Central memory CD4-positive, alpha-beta T cell (primary cell): ENCODE results near the gene PRKAG1.
A peak's percentile ranks its signal among the peaks of the same experiment; 100 is the strongest.

Experiments
- DNase-seq: peaks from one replicate; pipeline ENCODE4 v3.0.0; 2022

The PRKAG1 gene

DNA sequence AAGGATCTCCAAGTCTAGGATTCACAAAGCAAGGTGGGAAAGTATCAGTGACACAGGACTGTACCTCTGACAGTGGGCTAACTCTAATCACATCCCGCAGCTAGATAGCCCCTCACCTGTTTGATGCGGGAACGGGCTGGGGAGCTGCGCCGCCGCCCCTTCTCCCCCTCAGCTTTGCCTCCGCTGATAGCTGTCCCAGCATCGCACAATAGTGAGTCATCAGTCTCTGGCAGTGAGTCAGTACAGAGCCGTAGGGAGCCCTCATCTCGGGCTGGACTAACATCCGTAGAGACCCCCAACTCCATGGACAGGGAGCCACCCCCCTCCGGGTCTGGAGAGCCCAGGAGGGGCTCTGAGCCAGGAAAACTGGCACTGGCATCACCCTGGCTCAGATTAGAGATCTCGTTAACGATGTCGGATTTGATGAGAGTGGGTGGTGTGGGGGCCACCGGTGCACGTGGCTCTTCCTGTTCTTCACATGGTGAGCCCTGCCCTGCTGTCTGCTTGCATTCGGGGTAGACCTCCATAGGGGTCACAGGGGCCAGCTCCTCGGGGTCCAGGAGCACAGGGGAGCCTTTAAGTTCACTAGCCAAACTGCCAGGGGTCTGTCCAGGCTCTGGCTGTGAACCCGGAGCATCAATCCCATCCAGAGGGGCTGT, 31.1 kb upstream of the PRKAG1 start:
- no peak for DNase-seq

DNA sequence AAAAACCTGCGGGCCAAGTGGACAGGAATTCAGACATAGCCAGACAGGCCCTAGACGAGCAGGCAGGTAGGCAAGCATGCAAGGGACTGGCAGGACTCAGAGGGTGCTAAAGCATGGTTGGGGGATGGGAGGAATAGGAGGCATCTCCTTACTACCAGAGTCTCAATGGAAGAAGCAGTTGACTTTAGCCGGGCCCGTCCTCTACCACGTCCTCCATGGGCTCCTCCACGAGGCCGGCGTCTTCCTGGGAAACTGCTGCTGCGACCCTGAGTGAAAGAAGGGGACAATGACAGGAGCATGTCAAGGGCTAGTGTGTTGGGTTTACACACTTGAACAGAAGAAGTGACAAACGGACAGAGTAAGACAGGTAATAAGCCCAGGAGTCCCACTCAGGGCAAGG, 30.4 kb upstream of the PRKAG1 start:
- no peak for DNase-seq

GRCh38 chr12:49046129-49046895, 27.7 kb upstream of the PRKAG1 start:
- no peak for DNase-seq

- DNase-seq = no peak
These were observed 26.1 kb upstream of the PRKAG1 start for GRCh38 chr12:49044660-49045059.

DNA sequence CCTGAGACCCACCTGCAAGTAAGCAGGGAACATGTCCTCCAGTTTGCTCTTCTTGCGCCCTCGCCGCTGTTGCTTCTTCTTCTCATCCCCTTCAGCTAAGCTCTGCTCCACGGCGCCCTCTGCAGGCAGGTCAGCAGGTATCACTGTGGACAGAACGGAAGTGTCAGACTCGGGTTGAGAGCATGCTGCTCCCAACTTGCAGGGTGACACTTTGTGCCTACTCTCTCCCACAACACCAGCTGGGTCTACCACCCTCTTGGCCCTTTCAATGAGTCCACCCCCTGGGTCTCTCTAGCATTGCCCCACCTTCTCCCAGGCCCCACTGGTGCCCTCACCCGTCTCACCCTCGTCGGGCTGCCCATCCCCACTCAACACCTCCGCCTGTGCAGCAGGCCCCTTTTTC, 25.3 kb upstream of the PRKAG1 start:
- peak; percentile 74 for DNase-seq

DNA sequence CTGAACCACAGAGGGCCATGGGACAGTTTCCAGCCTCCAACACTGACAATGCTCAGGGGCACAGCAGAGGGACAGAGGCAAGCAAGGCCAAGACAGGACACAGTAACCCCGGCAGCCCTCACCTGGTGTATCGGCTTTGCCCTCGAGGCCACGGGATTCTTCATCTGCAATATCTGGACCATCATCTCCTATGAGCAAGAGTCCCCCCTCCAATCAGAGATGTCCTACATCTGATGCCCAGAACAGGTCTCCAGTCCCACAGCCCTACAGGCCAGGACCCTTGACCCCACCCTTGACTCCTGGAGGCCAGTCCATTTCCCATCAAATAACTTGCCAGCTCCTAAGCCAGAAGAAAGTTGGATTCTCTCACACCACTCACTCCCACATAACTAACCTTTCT, 24.7 kb upstream of the PRKAG1 start:
- DNase-seq = no peak

- no peak for DNase-seq
These were observed 23.4 kb upstream of the PRKAG1 start for GRCh38 chr12:49041881-49042484.

- DNase-seq = no peak
These were observed 22.7 kb upstream of the PRKAG1 start for GRCh38 chr12:49041036-49041880.

GRCh38 chr12:49040364-49040855, 21.8 kb upstream of the PRKAG1 start:
- DNase-seq = no peak

DNA sequence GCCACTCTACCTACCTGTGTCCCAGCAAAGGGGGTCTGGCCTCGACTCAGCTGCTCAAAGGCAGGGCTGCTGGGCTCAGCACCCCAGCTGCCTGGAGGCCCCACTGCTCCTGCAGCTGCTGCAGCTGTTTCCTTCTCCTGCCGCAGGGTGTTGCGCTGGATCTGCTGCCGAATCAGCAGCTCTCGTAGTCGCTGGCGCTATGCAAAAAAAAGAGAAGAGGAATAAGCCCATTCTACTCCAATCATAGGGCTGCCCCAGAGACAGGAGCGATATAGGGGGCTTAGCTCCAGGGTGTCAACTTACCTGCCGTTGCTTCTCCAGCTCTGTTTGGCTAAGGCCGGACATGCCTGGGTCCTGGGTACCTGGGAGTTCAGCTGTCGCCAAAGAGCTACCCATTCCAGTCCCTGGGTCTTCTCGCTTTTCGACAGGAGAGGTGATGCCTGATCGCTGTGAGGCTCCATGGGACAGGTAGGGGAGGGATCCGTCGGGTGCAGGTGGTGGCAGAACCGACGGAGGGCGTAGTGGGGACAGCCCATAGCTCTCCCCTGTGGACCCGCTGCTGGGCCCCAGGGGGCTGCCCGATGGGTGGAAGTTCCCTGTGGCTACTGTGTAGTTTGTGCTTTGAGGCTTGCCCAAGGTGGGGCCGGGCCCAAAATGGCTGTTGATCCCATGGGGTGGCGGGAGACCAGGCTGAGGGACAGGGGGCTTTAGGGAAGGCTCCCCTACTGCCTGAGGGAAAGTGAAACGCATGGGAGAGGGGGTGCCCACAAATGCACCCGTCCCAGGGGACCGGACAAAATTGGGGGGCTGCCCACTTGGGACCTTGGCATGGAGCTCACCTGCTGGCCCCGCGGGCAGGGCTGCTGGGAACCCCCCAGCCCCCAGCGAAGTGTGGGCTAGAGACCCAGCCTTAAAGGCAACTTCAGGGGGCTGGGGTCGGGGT, 21.1 kb upstream of the PRKAG1 start:
- DNase-seq = no peak

DNA sequence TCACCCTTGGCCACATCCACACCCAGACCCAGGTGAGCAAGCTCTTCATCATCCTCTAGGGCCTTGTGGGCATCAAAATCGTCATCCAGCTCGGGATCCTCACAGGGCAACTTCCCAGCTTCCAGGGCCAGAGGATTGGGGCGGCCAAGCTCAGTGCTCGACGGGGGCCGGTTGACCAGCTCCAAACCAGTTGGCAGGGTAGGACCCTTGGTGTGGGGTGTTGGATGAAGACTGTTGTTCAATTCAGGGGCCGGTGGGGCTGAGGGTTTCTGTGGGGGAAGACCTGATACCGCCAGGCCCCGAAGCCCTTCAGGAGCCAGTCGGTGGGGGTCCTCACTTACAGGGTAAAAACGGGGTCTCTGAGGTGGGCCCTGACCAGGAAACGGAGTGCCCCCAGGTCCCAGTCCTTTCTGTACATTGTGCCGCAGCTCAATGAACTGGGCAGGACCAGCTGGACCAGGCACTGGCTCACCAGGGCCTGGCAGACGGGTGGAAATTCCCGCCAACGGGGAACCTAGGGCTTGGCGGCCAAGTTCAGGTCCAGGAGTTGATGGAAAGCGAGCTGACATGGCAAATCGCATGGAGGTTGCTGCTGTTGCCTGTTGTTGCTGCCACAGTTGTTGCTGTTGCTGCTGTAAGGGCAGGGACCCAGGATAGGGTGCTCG, 19.8 kb upstream of the PRKAG1 start:
- DNase-seq = no peak

DNA sequence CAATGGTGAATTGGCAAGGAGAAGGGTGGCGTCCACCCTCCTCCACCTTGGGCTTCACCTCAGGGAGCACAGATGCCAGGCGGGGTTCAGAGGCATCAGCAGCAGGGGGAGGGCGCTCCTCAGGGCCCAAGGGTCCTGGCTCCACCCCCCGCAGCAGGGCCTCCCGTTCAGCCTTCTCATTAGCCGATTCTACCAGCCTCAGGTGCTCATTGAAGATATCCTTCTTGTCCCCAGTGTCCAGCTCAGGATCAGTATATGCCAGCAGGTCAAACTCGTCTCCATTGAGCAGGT, 19.3 kb upstream of the PRKAG1 start:
- DNase-seq = no peak

DNA sequence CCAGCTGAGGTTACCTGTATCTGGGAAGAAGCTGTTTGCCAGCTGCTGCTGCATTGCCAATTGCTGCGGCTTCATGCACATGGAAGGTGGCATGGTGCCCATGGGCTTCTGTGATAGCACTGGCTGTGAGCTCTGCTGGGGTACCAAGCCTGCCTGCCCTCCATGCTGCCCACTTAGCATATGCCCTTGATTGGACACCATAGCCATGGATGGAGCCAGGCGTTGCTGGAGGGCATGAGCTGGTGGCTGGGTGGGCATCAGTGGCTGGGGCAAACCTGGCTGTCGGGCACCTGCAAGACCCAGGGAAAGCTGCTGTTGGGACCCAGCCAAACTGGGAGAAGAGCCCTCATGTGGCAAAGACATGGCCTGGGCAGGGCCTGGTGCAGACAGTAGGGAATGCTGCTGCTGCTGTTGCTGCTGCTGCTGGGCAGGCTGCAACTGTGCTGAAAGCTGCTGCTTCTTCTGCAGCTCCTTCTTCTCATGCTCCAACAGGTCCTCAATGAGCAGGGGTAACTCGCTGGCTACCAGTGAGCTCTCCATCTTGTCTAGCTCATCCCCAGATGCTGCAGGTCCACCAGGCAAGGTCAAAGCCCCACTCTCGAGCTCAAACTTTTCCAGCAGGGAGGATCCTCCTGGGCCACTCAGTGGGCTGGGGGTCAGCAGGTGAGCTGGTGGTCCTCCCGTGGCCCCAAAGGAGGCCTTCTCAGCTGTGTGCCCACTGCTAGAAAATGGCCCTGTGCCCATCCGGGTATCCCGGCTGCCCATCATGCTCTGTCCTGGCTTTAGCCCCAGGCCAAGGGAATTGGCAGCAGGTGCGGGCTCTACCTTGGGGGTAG, 18.8 kb upstream of the PRKAG1 start:
- no peak for DNase-seq

GRCh38 chr12:49036029-49036428, 17.5 kb upstream of the PRKAG1 start:
- no peak for DNase-seq

DNA sequence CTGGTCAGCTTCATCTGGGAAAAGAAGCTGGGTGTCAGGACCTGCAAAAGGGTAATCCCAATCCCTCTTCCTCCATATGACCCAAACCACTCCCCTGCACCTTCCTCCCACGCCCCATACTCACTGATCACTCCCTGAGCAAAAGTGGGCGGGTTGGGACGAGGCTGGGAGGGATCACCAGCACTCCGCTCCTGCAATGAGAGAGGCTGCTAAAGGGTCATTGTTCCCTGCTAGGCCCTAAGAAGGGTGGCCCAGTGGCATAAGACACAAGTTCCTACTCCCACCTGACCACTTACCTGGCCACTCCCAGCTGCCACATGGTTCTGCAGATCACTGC, 15.7 kb upstream of the PRKAG1 start:
- DNase-seq = no peak

DNA sequence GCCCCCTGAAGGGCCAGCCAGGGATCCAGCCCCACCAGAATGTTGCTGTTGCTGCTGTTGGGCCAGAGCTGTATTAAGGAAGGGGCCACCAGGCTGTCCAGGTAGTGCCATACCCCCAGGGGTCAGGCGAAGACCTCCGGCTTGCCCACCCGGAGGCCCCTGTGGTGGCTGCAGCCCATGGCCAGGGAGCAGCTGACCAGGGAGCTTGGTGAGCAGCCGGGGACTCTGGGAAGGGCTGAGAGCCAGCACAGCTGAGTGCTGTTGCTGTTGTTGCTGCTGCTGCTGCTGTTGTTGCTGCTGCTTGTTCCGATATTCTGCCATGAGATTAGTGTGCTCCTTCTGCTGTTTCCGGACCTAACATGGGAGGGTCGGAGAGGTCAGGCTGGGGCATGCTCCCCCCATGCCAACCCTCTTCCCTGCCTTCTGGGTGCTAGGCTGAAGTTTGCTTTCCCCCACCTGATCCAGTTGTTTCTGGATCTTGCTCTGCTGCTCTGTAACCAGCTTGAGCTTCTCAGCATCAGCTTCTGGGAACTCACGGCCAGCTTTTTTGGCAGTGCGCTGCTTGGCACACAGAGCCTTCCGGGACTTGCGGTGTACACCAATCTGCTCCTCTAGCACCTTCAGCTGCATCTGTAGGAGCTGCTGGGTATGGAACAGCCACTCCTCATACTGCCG, 15.2 kb upstream of the PRKAG1 start:
- no peak for DNase-seq

DNA sequence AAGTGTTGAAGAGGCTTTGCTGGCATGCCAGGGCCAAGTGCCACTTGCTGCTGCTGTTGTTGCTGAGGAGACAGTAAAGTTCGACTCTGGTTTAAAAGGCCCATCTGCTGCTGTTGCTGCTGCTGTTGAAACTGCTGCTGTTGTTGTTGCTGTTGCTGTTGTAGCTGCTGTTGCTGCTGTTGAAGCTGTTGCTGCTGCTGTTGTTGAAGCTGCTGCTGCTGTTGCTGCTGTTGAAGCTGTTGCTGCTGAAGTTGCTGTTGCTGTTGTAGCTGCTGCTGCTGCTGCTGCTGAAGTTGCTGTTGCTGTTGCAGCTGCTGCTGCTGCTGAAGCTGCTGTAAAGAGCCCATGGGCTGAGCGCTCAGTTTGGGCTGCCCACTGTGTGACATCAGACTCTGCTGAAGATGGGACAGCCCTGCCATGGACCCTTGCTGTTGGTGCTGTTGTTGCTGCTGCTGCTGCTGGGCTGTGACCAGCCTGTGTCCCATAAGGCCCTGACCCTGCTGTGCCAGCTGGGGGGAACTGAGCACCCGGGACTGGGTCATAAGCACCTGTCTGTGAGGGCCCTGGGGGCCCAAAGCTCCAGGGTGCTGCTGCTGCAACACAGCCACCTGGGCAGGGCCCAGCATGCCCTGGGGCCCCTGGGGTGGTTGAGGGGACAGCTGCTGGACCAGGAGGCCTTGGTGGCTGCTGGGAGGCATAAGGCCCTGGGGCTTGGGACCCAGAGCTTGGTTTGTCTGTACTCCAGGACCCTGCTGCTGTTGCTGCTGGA, 14.3 kb upstream of the PRKAG1 start:
- no peak for DNase-seq

GRCh38 chr12:49032276-49032675, 13.7 kb upstream of the PRKAG1 start:
- DNase-seq = no peak

GRCh38 chr12:49031573-49032161, 13.1 kb upstream of the PRKAG1 start:
- no peak for DNase-seq
